Measurements from ENCODE around the gene LOXHD1.

The LOXHD1 gene

GRCh38 chr18:46622999-46623398 lies 34.0 kb downstream of the LOXHD1 start:
- TF ChIP-seq CTCF (IDR thresholded peaks at IDR 0.05; ENCODE audit: insufficient read depth, low read depth, low read length, missing control alignments), result no peak

GRCh38 chr18:46622451-46622850 lies 34.6 kb downstream of the LOXHD1 start:
- no peak overlapping the region for H3K4me3 ChIP-seq (ENCODE audit: low read depth, low read length)
- TF ChIP-seq CTCF (IDR thresholded peaks at IDR 0.05; ENCODE audit: insufficient read depth, low read depth, low read length, missing control alignments), result no peak
- DNase-seq (ENCODE audit: low read depth), result no peak

More at GRCh38 chr18:46622999-46623398, 34.0 kb downstream of the LOXHD1 start:
- H3K4me3 ChIP-seq (ENCODE audit: low read depth, low read length), result no peak overlapping the region
- DNase-seq (ENCODE audit: low read depth), result peak; percentile 9

GRCh38 chr18:46621871-46622270 lies 35.1 kb downstream of the LOXHD1 start:
- no peak overlapping the region for H3K4me3 ChIP-seq (ENCODE audit: low read depth, low read length)
- no peak for TF ChIP-seq CTCF (IDR thresholded peaks at IDR 0.05; ENCODE audit: insufficient read depth, low read depth, low read length, missing control alignments)
- DNase-seq (ENCODE audit: low read depth), result no peak

- no peak for DNase-seq (ENCODE audit: low read depth)
- no peak for TF ChIP-seq CTCF (IDR thresholded peaks at IDR 0.05; ENCODE audit: insufficient read depth, low read depth, low read length, missing control alignments)
- H3K4me3 ChIP-seq (ENCODE audit: low read depth, low read length), result no peak overlapping the region
These were observed 35.8 kb downstream of the LOXHD1 start for GRCh38 chr18:46621111-46621766.

GRCh38 chr18:46619559-46619958 lies 37.5 kb downstream of the LOXHD1 start:
- no peak for TF ChIP-seq CTCF (IDR thresholded peaks at IDR 0.05; ENCODE audit: insufficient read depth, low read depth, low read length, missing control alignments)
- no peak overlapping the region for H3K4me3 ChIP-seq (ENCODE audit: low read depth, low read length)
- no peak for DNase-seq (ENCODE audit: low read depth)

GRCh38 chr18:46615720-46616119 lies 41.3 kb downstream of the LOXHD1 start:
- DNase-seq (ENCODE audit: low read depth), result no peak
- no peak for TF ChIP-seq CTCF (IDR thresholded peaks at IDR 0.05; ENCODE audit: insufficient read depth, low read depth, low read length, missing control alignments)
- no peak overlapping the region for H3K4me3 ChIP-seq (ENCODE audit: low read depth, low read length)

- no peak for DNase-seq (ENCODE audit: low read depth)
- TF ChIP-seq CTCF (IDR thresholded peaks at IDR 0.05; ENCODE audit: insufficient read depth, low read depth, low read length, missing control alignments), result no peak
- H3K4me3 ChIP-seq (ENCODE audit: low read depth, low read length), result no peak overlapping the region
These were observed 48.0 kb downstream of the LOXHD1 start for GRCh38 chr18:46609048-46609447.
